ENCODE measurements around the gene MAML2.

Gene MAML2

GRCh38 chr11:95999711-96000406 is 343.1 kb downstream of the MAML2 start:
- no peak for DNase-seq

- no peak for DNase-seq
Measured at GRCh38 chr11:95996621-95997235, 346.3 kb downstream of the MAML2 start.

GRCh38 chr11:95994329-95994728 is 348.7 kb downstream of the MAML2 start:
- DNase-seq: no peak

- no peak for DNase-seq
Measured at GRCh38 chr11:95993438-95994298, 349.3 kb downstream of the MAML2 start.

GRCh38 chr11:95991545-95991944 is 351.4 kb downstream of the MAML2 start:
- DNase-seq: peak; percentile 58

GRCh38 chr11:95991101-95991500 is 351.9 kb downstream of the MAML2 start:
- DNase-seq: peak; percentile 53

- no peak for DNase-seq
Measured at GRCh38 chr11:95989780-95990179, 353.2 kb downstream of the MAML2 start.

GRCh38 chr11:95989076-95989605 is 353.9 kb downstream of the MAML2 start:
- no peak for DNase-seq

- DNase-seq: peak; percentile 35
Measured at GRCh38 chr11:95985174-95985808, 357.7 kb downstream of the MAML2 start.

GRCh38 chr11:95984072-95984471 is 358.9 kb downstream of the MAML2 start:
- no peak for DNase-seq

- peak; percentile 64 for DNase-seq
Measured at GRCh38 chr11:95977534-95978174, 365.3 kb downstream of the MAML2 start.

- no peak for DNase-seq
Measured at GRCh38 chr11:95976550-95976949, 366.4 kb downstream of the MAML2 start.

- DNase-seq: no peak
Measured at GRCh38 chr11:95975343-95975742, 367.7 kb downstream of the MAML2 start.

- no peak for DNase-seq
Measured at GRCh38 chr11:95972060-95972459, 370.9 kb downstream of the MAML2 start.

- DNase-seq: peak; percentile 18
Measured at GRCh38 chr11:95968585-95968984, 374.4 kb downstream of the MAML2 start.

GRCh38 chr11:95964281-95964680 is 378.7 kb downstream of the MAML2 start:
- DNase-seq: no peak

- DNase-seq: no peak
Measured at GRCh38 chr11:95961758-95962157, 381.2 kb downstream of the MAML2 start.

- DNase-seq: no peak
Measured at GRCh38 chr11:95950905-95951304, 392.1 kb downstream of the MAML2 start.

GRCh38 chr11:95948637-95949036 is 394.4 kb downstream of the MAML2 start:
- no peak for DNase-seq

GRCh38 chr11:95944623-95945022 is 398.4 kb downstream of the MAML2 start:
- no peak for DNase-seq

GRCh38 chr11:95943546-95943945 is 399.4 kb downstream of the MAML2 start:
- no peak for DNase-seq

GRCh38 chr11:95939091-95939490 is 403.9 kb downstream of the MAML2 start:
- peak; percentile 26 for DNase-seq

All from fibroblast of skin of back (primary cell).